WTC11 (cell line): ENCODE results near the gene DPH1. TPM values are rescaled to one million over a fixed set of nuclear protein-coding genes. Genes with fewer than 3 reads are reported as not detected.

ENCODE experiments used
- AR ChIP-seq: fragments of 250-450 bp; sonication (Bioruptor Pico); IDR thresholded peaks from 2 replicates; pipeline ENCODE4 v1.9.0; 2021; ENCODE audit warnings: mild to moderate bottlenecking
- ARID4B ChIP-seq: sonication (generic); formaldehyde crosslinking; IDR thresholded peaks from 2 replicates; pipeline ENCODE4 v1.8.0; 2023; ENCODE audit warnings: missing genetic modification reagents, mild to moderate bottlenecking, borderline replicate concordance
- CREM ChIP-seq: sonication (generic); formaldehyde crosslinking; IDR thresholded peaks from 2 replicates; pipeline ENCODE4 v1.8.1; 2022; ENCODE audit warnings: mild to moderate bottlenecking, missing genetic modification reagents, moderate library complexity
- ESRRA ChIP-seq: sonication (generic); formaldehyde crosslinking; IDR thresholded peaks from 2 replicates; pipeline ENCODE4 v1.8.1; 2022; ENCODE audit warnings: mild to moderate bottlenecking, missing genetic modification reagents, borderline replicate concordance
- FOXJ3 ChIP-seq: sonication (generic); formaldehyde crosslinking; IDR thresholded peaks from 2 replicates; pipeline ENCODE4 v1.9.0; 2021; ENCODE audit warnings: missing genetic modification reagents, mild to moderate bottlenecking, borderline replicate concordance
- FOXP4 ChIP-seq: sonication (generic); formaldehyde crosslinking; IDR thresholded peaks from 2 replicates; pipeline ENCODE4 v1.8.0; 2022; ENCODE audit warnings: mild to moderate bottlenecking, missing genetic modification reagents
- GRHL2 ChIP-seq: fragments of 250-450 bp; sonication (Bioruptor Pico); IDR thresholded peaks from 2 replicates; pipeline ENCODE4 v1.8.0; 2022; ENCODE audit warnings: mild to moderate bottlenecking, moderate library complexity; ENCODE audit not compliant: insufficient replicate concordance, severe bottlenecking
- HMGA2 ChIP-seq: fragments of 250-450 bp; sonication (Bioruptor Pico); IDR thresholded peaks from 2 replicates; pipeline ENCODE4 v1.4.0; 2021; ENCODE audit warnings: mild to moderate bottlenecking, moderate library complexity
- MYBL2 ChIP-seq: sonication (generic); formaldehyde crosslinking; IDR thresholded peaks from 2 replicates; pipeline ENCODE4 v1.8.1; 2023; ENCODE audit warnings: mild to moderate bottlenecking, moderate library complexity, missing genetic modification reagents
- NFYB ChIP-seq: sonication (generic); formaldehyde crosslinking; conservative IDR thresholded peaks from 2 replicates; pipeline ENCODE4 v1.8.0; 2022; ENCODE audit warnings: low read depth, missing genetic modification reagents
- NR3C1 ChIP-seq: sonication (generic); formaldehyde crosslinking; conservative IDR thresholded peaks from 2 replicates; pipeline ENCODE4 v1.8.1; 2023; ENCODE audit warnings: low read depth, mild to moderate bottlenecking, missing genetic modification reagents
- PRRX2 ChIP-seq: fragments of 250-450 bp; sonication (Bioruptor Pico); IDR thresholded peaks from 2 replicates; pipeline ENCODE4 v1.8.0; 2021; ENCODE audit warnings: mild to moderate bottlenecking
- SMAD3 ChIP-seq: sonication (generic); formaldehyde crosslinking; IDR thresholded peaks from 2 replicates; pipeline ENCODE4 v1.8.0; 2022; ENCODE audit warnings: missing genetic modification reagents, mild to moderate bottlenecking, borderline replicate concordance
- SP1 ChIP-seq: sonication (generic); formaldehyde crosslinking; conservative IDR thresholded peaks from 2 replicates; pipeline ENCODE4 v1.8.1; 2022; ENCODE audit warnings: missing genetic modification reagents
- USF1 ChIP-seq: sonication (generic); formaldehyde crosslinking; IDR thresholded peaks from 2 replicates; pipeline ENCODE4 v1.8.0; 2022; ENCODE audit warnings: mild to moderate bottlenecking, missing genetic modification reagents
- ZBTB21 ChIP-seq: sonication (generic); formaldehyde crosslinking; IDR thresholded peaks from 2 replicates; pipeline ENCODE4 v1.8.1; 2023; ENCODE audit warnings: mild to moderate bottlenecking, missing genetic modification reagents, borderline replicate concordance
- ZNF232 ChIP-seq: sonication (generic); formaldehyde crosslinking; IDR thresholded peaks from 2 replicates; pipeline ENCODE4 v1.8.0; 2022; ENCODE audit warnings: mild to moderate bottlenecking, missing genetic modification reagents
- ZNF263 ChIP-seq: sonication (generic); formaldehyde crosslinking; IDR thresholded peaks from 2 replicates; pipeline ENCODE4 v1.8.1; 2022; ENCODE audit warnings: low read depth, mild to moderate bottlenecking, moderate library complexity, missing genetic modification reagents
- total RNA-seq: library from RNA; stranded (reverse); gene quantifications from 3 replicates; pipeline ENCODE4 v1.2.3, GENCODE V29; 2021
- TF ChIP-seq, protein P1 (sequence below): sonication (generic); formaldehyde crosslinking; IDR thresholded peaks from 2 replicates; pipeline ENCODE4 v1.8.1; 2023; ENCODE audit warnings: mild to moderate bottlenecking, missing genetic modification reagents, borderline replicate concordance
- TF ChIP-seq, protein P2 (sequence below): sonication (generic); formaldehyde crosslinking; IDR thresholded peaks from 2 replicates; pipeline ENCODE4 v1.8.0; 2023; ENCODE audit warnings: mild to moderate bottlenecking, missing genetic modification reagents

The DPH1 gene
- total RNA-seq, 1 experiment from 2014 or later: 43.2 TPM

DNA sequence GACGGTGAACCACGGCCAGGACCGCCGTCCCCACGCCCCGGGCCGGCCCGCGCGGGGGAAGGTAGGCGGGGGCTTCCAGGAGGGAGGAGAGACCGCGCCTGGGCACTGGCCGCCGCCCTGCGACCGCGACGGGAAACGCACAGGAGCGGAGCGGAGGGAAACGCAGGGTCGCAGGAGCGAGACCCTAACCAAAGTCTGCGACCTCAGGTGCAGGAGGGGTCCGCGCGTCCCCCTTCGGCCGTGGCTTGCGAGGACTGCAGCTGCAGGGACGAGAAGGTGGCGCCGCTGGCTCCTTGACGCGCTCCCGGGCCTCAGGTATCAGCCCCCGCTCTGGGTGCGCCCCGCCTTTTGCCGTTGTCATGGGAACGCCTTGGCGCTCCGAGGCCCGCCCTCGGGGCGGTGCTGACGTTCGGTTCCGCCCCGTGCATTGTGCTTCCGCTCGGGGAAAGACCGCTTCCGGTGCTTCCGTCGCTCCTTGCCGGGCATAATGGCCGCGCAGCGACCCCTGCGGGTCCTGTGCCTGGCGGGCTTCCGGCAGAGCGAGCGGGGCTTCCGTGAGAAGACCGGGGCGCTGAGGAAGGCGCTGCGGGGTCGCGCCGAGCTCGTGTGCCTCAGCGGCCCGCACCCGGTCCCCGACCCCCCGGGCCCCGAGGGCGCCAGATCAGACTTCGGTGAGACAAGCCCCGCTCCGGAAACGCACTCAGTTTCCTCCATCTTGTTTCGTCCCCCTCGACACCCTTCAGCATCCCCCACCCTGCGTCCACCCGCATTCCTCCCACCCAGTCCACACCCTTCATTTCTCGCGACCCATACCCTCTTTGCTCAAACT is 11.8 kb downstream of the DPH1 start, which contains the start of gene OVCA2 (continued):
- TF ChIP-seq AR (CRISPR knock-in tag): no peak
- TF ChIP-seq SP1 (CRISPR knock-in tag): peak; percentile 94
- TF ChIP-seq ESRRA (CRISPR knock-in tag): no peak
- peak; percentile 33; the same call in 1 of the 2 replicates for TF ChIP-seq ZNF232 (CRISPR knock-in tag)
- no peak for TF ChIP-seq NFYB
- TF ChIP-seq, protein P1, sequence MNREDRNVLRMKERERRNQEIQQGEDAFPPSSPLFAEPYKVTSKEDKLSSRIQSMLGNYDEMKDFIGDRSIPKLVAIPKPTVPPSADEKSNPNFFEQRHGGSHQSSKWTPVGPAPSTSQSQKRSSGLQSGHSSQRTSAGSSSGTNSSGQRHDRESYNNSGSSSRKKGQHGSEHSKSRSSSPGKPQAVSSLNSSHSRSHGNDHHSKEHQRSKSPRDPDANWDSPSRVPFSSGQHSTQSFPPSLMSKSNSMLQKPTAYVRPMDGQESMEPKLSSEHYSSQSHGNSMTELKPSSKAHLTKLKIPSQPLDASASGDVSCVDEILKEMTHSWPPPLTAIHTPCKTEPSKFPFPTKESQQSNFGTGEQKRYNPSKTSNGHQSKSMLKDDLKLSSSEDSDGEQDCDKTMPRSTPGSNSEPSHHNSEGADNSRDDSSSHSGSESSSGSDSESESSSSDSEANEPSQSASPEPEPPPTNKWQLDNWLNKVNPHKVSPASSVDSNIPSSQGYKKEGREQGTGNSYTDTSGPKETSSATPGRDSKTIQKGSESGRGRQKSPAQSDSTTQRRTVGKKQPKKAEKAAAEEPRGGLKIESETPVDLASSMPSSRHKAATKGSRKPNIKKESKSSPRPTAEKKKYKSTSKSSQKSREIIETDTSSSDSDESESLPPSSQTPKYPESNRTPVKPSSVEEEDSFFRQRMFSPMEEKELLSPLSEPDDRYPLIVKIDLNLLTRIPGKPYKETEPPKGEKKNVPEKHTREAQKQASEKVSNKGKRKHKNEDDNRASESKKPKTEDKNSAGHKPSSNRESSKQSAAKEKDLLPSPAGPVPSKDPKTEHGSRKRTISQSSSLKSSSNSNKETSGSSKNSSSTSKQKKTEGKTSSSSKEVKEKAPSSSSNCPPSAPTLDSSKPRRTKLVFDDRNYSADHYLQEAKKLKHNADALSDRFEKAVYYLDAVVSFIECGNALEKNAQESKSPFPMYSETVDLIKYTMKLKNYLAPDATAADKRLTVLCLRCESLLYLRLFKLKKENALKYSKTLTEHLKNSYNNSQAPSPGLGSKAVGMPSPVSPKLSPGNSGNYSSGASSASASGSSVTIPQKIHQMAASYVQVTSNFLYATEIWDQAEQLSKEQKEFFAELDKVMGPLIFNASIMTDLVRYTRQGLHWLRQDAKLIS (CRISPR knock-in tag): no peak
- TF ChIP-seq ZBTB21: peak; percentile 57; the same call in 1 of the 2 replicates
- TF ChIP-seq, protein P2, sequence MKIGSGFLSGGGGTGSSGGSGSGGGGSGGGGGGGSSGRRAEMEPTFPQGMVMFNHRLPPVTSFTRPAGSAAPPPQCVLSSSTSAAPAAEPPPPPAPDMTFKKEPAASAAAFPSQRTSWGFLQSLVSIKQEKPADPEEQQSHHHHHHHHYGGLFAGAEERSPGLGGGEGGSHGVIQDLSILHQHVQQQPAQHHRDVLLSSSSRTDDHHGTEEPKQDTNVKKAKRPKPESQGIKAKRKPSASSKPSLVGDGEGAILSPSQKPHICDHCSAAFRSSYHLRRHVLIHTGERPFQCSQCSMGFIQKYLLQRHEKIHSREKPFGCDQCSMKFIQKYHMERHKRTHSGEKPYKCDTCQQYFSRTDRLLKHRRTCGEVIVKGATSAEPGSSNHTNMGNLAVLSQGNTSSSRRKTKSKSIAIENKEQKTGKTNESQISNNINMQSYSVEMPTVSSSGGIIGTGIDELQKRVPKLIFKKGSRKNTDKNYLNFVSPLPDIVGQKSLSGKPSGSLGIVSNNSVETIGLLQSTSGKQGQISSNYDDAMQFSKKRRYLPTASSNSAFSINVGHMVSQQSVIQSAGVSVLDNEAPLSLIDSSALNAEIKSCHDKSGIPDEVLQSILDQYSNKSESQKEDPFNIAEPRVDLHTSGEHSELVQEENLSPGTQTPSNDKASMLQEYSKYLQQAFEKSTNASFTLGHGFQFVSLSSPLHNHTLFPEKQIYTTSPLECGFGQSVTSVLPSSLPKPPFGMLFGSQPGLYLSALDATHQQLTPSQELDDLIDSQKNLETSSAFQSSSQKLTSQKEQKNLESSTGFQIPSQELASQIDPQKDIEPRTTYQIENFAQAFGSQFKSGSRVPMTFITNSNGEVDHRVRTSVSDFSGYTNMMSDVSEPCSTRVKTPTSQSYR (CRISPR knock-in tag): peak; percentile 61; the same call in 1 of the 2 replicates
- peak; percentile 86; the same call in 1 of the 2 replicates for TF ChIP-seq ARID4B (CRISPR knock-in tag)
- no peak for TF ChIP-seq PRRX2 (CRISPR knock-in tag)
- TF ChIP-seq SMAD3 (CRISPR knock-in tag): 0 out of 2 replicates have a peak, but pooled peaks have one; percentile 51
- TF ChIP-seq HMGA2 (CRISPR knock-in tag): no peak
- TF ChIP-seq GRHL2: no peak
- TF ChIP-seq FOXJ3: no peak
- TF ChIP-seq CREM (CRISPR knock-in tag): 0 out of 2 replicates have a peak, but pooled peaks have one; percentile 46
- peak; percentile 58; the same call in 1 of the 2 replicates for TF ChIP-seq MYBL2 (CRISPR knock-in tag)
- TF ChIP-seq ZNF263: no peak
- no peak for TF ChIP-seq NR3C1
- 0 out of 2 replicates have a peak, but pooled peaks have one; percentile 18 for TF ChIP-seq USF1 (CRISPR knock-in tag)
- peak; percentile 78; the same call in 1 of the 2 replicates for TF ChIP-seq FOXP4
